Fibroblast of lung (primary cell): ENCODE results near the gene TRAF5. TPM values are rescaled to one million over a fixed set of nuclear protein-coding genes. Genes with fewer than 3 reads are reported as not detected.
"Not testable (repeated sequence)": the region's sequence is repeated elsewhere in the genome, so short reads cannot be mapped to it uniquely, and the experiment has no call there.

ENCODE experiments used
- DNase-seq, 2 donors: peaks; one replicate each; pipeline versions ENCODE4 v3.0.0 to v3.0.0-alpha.2; 2010; ENCODE audit warnings: low read depth in 2 of 2
- H2AFZ ChIP-seq: 2 replicates; pipeline ENCODE4 v1.5.1; 2012; ENCODE audit warnings: low read length, control low read depth, inconsistent platforms
- H3K27ac ChIP-seq: 2 replicates; pipeline ENCODE4 v1.5.1; 2011; ENCODE audit warnings: low read length, control low read depth; ENCODE audit not compliant: insufficient read depth
- H3K27me3 ChIP-seq: 2 replicates; pipeline ENCODE4 v1.5.1; 2011; ENCODE audit warnings: mild to moderate bottlenecking, low read length; ENCODE audit not compliant: control insufficient read depth, insufficient read depth
- H3K36me3 ChIP-seq: 2 replicates; pipeline ENCODE4 v1.5.1; 2011; ENCODE audit warnings: low read length; ENCODE audit not compliant: control insufficient read depth, insufficient read depth
- H3K4me1 ChIP-seq: 2 replicates; pipeline ENCODE4 v1.5.1; 2011; ENCODE audit warnings: low read length; ENCODE audit not compliant: control insufficient read depth, insufficient read depth; ENCODE audit errors: extremely low read depth
- H3K4me2 ChIP-seq: 2 replicates; pipeline ENCODE4 v1.5.1; 2011; ENCODE audit warnings: low read length, control low read depth; ENCODE audit not compliant: insufficient read depth; ENCODE audit errors: extremely low read depth
- H3K4me3 ChIP-seq, 4 experiments: fragments of 200-600 bp in 1 of 4; sonication (generic) in 1 of 4; replicated peaks in 1 of 4; 2 replicates each; pipeline ENCODE4 v1.5.1; 2011 to 2016; ENCODE audit warnings: low read length in 4 of 4, low read depth in 3 of 4, mild to moderate bottlenecking in 3 of 4, control low read depth in 2 of 4, inconsistent platforms in 1 of 4, mixed read lengths in 1 of 4; ENCODE audit not compliant: insufficient read depth in 1 of 4; ENCODE audit errors: control extremely low read depth in 1 of 4
- H3K79me2 ChIP-seq: 2 replicates; pipeline ENCODE4 v1.5.1; 2012; ENCODE audit warnings: mild to moderate bottlenecking, low read length, inconsistent platforms; ENCODE audit not compliant: control insufficient read depth, insufficient read depth
- H3K9ac ChIP-seq: 2 replicates; pipeline ENCODE4 v1.5.1; 2011; ENCODE audit warnings: mild to moderate bottlenecking, low read length, control low read depth; ENCODE audit not compliant: insufficient read depth
- H3K9me3 ChIP-seq: 2 replicates; pipeline ENCODE4 v1.5.1; 2012; ENCODE audit warnings: low read depth, low read length; ENCODE audit not compliant: control insufficient read depth, insufficient read depth
- H4K20me1 ChIP-seq: 2 replicates; pipeline ENCODE4 v1.5.1; 2011; ENCODE audit warnings: low read length; ENCODE audit not compliant: control insufficient read depth, insufficient read depth; ENCODE audit errors: extremely low read depth
- CTCF ChIP-seq, 2 donors: IDR thresholded peaks in 1 of 2; conservative IDR thresholded peaks in 1 of 2; 1 replicate in 1 of 2; 2 replicates in 1 of 2; pipeline ENCODE4 v1.5.1; 2011 to 2012; ENCODE audit warnings: low read length in 2 of 2, control low read depth in 1 of 2, inconsistent platforms in 1 of 2, low read depth in 1 of 2, mild to moderate bottlenecking in 1 of 2
- EZH2 ChIP-seq: IDR thresholded peaks from 2 replicates; pipeline ENCODE4 v1.5.1; 2012; ENCODE audit warnings: low read length, control low read depth, mild to moderate bottlenecking; ENCODE audit errors: missing control alignments
- polyA plus RNA-seq, 2 donors: library from polyadenylated mRNA; depleted of rRNA in 1 of 2; stranded (reverse) in 1 of 2; unstranded in 1 of 2; fragments of >200 nt; gene quantifications; 2 replicates each; pipeline ENCODE4 v1.2.1, GENCODE V29; 2011 to 2012; ENCODE audit warnings: missing spikeins in 1 of 2
- total RNA-seq: library from RNA; depleted of rRNA; stranded (reverse); fragments of >200 nt; gene quantifications from 2 replicates; pipeline ENCODE4 v1.2.1, GENCODE V29; 2014

TRAF5 gene
- total and polyA plus RNA-seq, 2 donors (not counting 1 experiment from before 2014, with no cell fraction given): 13.5 to 20.9 TPM

DNA sequence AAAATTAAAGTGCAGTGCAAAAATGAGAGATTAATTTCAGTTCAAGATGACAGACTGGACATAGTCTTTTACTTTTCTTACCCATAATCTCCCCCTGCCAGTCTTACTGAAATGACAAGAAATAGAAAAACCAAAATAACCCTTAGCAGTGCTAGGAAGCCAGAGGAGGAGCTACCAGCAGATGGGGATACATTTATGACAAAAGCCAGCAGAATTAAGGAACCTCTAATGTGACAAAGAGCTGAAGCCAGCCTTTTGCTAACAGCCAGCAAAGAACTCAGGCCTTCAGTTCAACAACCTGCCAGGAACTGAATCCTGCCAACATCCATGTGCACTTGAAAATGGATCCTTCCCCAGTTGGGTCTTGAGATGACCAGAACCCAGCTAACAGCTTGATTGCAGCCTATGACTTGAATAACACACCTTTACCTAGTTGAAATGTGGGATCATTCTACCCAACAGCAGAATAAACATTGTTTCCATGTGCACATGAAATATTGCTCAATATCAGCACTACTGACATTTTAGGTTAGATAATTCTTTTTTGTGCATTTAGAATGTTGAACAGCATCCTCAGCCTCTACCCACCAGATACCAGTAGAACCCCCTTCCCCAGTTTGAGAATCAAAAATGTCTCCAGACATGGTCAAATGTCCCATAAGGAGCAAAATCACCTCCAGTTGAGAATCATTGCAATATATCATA lies 7.9 kb upstream of the TRAF5 start:
- H3K4me2 ChIP-seq: no peak overlapping the region
- DNase-seq: no peak
- H2AFZ ChIP-seq: no peak overlapping the region
- no peaks in the 10 kb centered on the region for H4K20me1 ChIP-seq
- no peak overlapping the region for H3K9ac ChIP-seq
- H3K79me2 ChIP-seq: no peaks in the 10 kb centered on the region
- TF ChIP-seq EZH2 (no peak), CTCF (conservative IDR thresholded peaks at IDR 0.05 in 1 of 2, IDR thresholded peaks at IDR 0.05 in 1 of 2; ENCODE audit: low read depth in 1 of 2, low read length in 2 of 2) (no peak)
- peaks cover under 1% of the 10 kb centered on the region for H3K36me3 ChIP-seq
- no peak overlapping the region for H3K27ac ChIP-seq
- H3K27me3 ChIP-seq: no peaks in the 10 kb centered on the region
- no peaks in the 10 kb centered on the region for H3K4me1 ChIP-seq
- no peak overlapping the region for H3K4me3 ChIP-seq
- no peaks in the 10 kb centered on the region for H3K9me3 ChIP-seq

GRCh38 chr1:211319892-211320291 lies 6.7 kb upstream of the TRAF5 start:
- H3K4me2 ChIP-seq: no peak overlapping the region
- H3K4me1 ChIP-seq: no peaks in the 10 kb centered on the region
- no peaks in the 10 kb centered on the region for H3K36me3 ChIP-seq
- no peaks in the 10 kb centered on the region for H3K27me3 ChIP-seq
- no peak overlapping the region for H3K4me3 ChIP-seq
- no peaks in the 10 kb centered on the region for H4K20me1 ChIP-seq
- H3K27ac ChIP-seq: no peak overlapping the region
- DNase-seq: no peak
- H2AFZ ChIP-seq: no peak overlapping the region
- TF ChIP-seq CTCF (conservative IDR thresholded peaks at IDR 0.05 in 1 of 2, IDR thresholded peaks at IDR 0.05 in 1 of 2; ENCODE audit: low read depth in 1 of 2, low read length in 2 of 2) (no peak), EZH2 (no peak)
- H3K79me2 ChIP-seq: no peaks in the 10 kb centered on the region
- no peaks in the 10 kb centered on the region for H3K9me3 ChIP-seq
- H3K9ac ChIP-seq: no peak overlapping the region

- no peaks in the 10 kb centered on the region for H3K9me3 ChIP-seq
- no peak overlapping the region for H3K27ac ChIP-seq
- no peaks in the 10 kb centered on the region for H3K27me3 ChIP-seq
- no peaks in the 10 kb centered on the region for H3K79me2 ChIP-seq
- TF ChIP-seq CTCF (conservative IDR thresholded peaks at IDR 0.05 in 1 of 2, IDR thresholded peaks at IDR 0.05 in 1 of 2; ENCODE audit: low read depth in 1 of 2, low read length in 2 of 2) (no peak), EZH2 (no peak)
- no peak overlapping the region for H2AFZ ChIP-seq
- DNase-seq: peak in 1 of 2 donors; percentile 17
- no peak overlapping the region for H3K9ac ChIP-seq
- H3K4me3 ChIP-seq: no peak overlapping the region
- H3K36me3 ChIP-seq: no peaks in the 10 kb centered on the region
- no peaks in the 10 kb centered on the region for H4K20me1 ChIP-seq
- no peak overlapping the region for H3K4me2 ChIP-seq
- no peaks in the 10 kb centered on the region for H3K4me1 ChIP-seq
These were observed 5.7 kb upstream of the TRAF5 start for GRCh38 chr1:211320980-211321379.

DNA sequence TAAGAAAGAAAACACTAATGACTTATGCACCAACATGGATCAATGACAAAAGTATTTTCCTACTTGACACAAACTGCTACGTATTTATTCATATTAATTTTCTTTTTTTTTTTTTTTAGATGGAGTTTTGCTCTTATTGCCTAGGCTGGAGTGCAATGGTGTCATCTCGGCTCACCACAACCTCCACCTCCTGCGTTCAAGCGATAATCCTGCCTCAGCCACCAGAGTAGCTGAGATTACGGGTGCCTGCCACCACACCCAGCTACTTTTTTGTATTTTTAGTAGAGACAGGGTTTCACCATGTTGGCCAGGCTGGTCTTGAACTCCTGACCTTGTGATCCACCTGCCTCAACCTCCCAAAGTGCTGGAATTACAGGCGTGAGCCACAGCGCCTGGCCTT lies 5.0 kb upstream of the TRAF5 start:
- H3K27ac ChIP-seq, H3K4me3 ChIP-seq, H2AFZ ChIP-seq, H3K36me3 ChIP-seq, H3K27me3 ChIP-seq, H3K4me2 ChIP-seq, H3K79me2 ChIP-seq, H3K4me1 ChIP-seq, H3K9ac ChIP-seq, DNase-seq, H3K9me3 ChIP-seq, H4K20me1 ChIP-seq: not testable (repeated sequence)
